IMR-90 (cell line): Measurements from ENCODE around the gene NUP153. TPM values are rescaled to one million over a fixed set of nuclear protein-coding genes. Genes with fewer than 3 reads are reported as not detected.

Source experiments
- ATAC-seq: fragments of 200-7000 bp; cut with Tn5 transposase; 2 replicates; pipeline ENCODE4 v1.9.1; 2020; ENCODE audit warnings: low read depth, mild to moderate bottlenecking, moderate library complexity
- BruUV-seq: library from RNA; stranded (reverse); fragments of 400-500 nt; replicated peaks from 2 replicates; lab custom pipeline; 2021; lab: Mats Ljungman, UMichigan
- CTCF ChIA-PET: fragments of 300-600 bp; formaldehyde crosslinking; extraction: SDS; loops from one replicate; lab custom pipeline; 2021; ENCODE audit warnings: antibody characterized with exemption; lab: Yijun Ruan, JAX
- POLR2A ChIA-PET: fragments of 300-600 bp; sonication (Branson Sonifier 250); formaldehyde crosslinking; loops from one replicate; lab custom pipeline; 2022; ENCODE audit warnings: antibody characterized with exemption; ENCODE audit not compliant: unreplicated experiment; lab: Charles Lee
- DNase-seq: peaks from one replicate; pipeline ENCODE4 v3.0.0; 2013
- H2AFZ ChIP-seq: replicated peaks from 2 replicates; pipeline ENCODE3; 2013; ENCODE audit warnings: low read length, mild to moderate bottlenecking; ENCODE audit not compliant: poor library complexity
- H2AK5ac ChIP-seq: 2 replicates; pipeline ENCODE4 v1.6.1; 2013; ENCODE audit warnings: low read depth, low read length, inconsistent platforms
- H2AK9ac ChIP-seq: replicated peaks from 2 replicates; pipeline ENCODE3; 2013; ENCODE audit warnings: mild to moderate bottlenecking, low read depth, low read length, moderate library complexity; ENCODE audit not compliant: poor library complexity
- H2BK120ac ChIP-seq: 2 replicates; pipeline ENCODE4 v1.6.1; 2013; ENCODE audit warnings: low read depth, low read length, inconsistent platforms
- H2BK15ac ChIP-seq: 3 replicates; pipeline ENCODE4 v1.6.1; 2013; ENCODE audit warnings: low read depth, low read length, inconsistent platforms
- H2BK20ac ChIP-seq: 2 replicates; pipeline ENCODE4 v1.6.1; 2013; ENCODE audit warnings: low read depth, mild to moderate bottlenecking, inconsistent platforms, low read length, moderate library complexity
- H2BK5ac ChIP-seq: 2 replicates; pipeline ENCODE4 v1.6.1; 2013; ENCODE audit warnings: mild to moderate bottlenecking, low read depth, low read length, inconsistent platforms; ENCODE audit not compliant: poor library complexity, severe bottlenecking
- H3K14ac ChIP-seq: replicated peaks from 2 replicates; pipeline ENCODE4 v1.6.1; 2013; ENCODE audit warnings: low read depth, low read length, inconsistent platforms
- H3K18ac ChIP-seq: 2 replicates; pipeline ENCODE4 v1.6.1; 2013; ENCODE audit warnings: low read depth, low read length, control low read depth
- H3K23ac ChIP-seq: 2 replicates; pipeline ENCODE4 v1.6.1; 2013; ENCODE audit warnings: low read depth, low read length, inconsistent platforms
- H3K27ac ChIP-seq: 2 replicates; pipeline ENCODE4 v1.5.1; 2013; ENCODE audit warnings: mild to moderate bottlenecking, control low read depth, low read length; ENCODE audit not compliant: insufficient read depth
- H3K27me3 ChIP-seq: 2 replicates; pipeline ENCODE4 v1.6.1; 2013; ENCODE audit warnings: low read length; ENCODE audit not compliant: control insufficient read depth, insufficient read depth
- H3K36me3 ChIP-seq: 2 replicates; pipeline ENCODE4 v1.6.1; 2013; ENCODE audit warnings: low read length, mixed read lengths; ENCODE audit not compliant: control insufficient read depth, insufficient read depth
- H3K4ac ChIP-seq: 2 replicates; pipeline ENCODE4 v1.6.1; 2013; ENCODE audit warnings: low read depth, low read length, inconsistent platforms
- H3K4me1 ChIP-seq: 2 replicates; pipeline ENCODE4 v1.6.1; 2013; ENCODE audit warnings: low read length, mixed read lengths; ENCODE audit not compliant: control insufficient read depth, insufficient read depth
- H3K4me2 ChIP-seq: 2 replicates; pipeline ENCODE4 v1.6.1; 2013; ENCODE audit warnings: low read depth, mild to moderate bottlenecking, control low read depth, low read length, moderate library complexity
- H3K4me3 ChIP-seq: 2 replicates; pipeline ENCODE4 v1.5.1; 2013; ENCODE audit warnings: low read depth, mild to moderate bottlenecking, control low read depth, low read length, moderate library complexity; ENCODE audit not compliant: insufficient read depth
- H3K56ac ChIP-seq: 2 replicates; pipeline ENCODE4 v1.6.1; 2013; ENCODE audit warnings: low read length, inconsistent platforms; ENCODE audit not compliant: insufficient read depth; ENCODE audit errors: extremely low read depth
- H3K79me1 ChIP-seq, 2 experiments: 2 replicates each; pipeline ENCODE4 v1.6.1; 2013; ENCODE audit warnings: low read length in 2 of 2, inconsistent platforms in 1 of 2, low read depth in 1 of 2
- H3K9ac ChIP-seq: 2 replicates; pipeline ENCODE4 v1.6.1; 2013; ENCODE audit warnings: low read depth, low read length, control low read depth
- H3K9me1 ChIP-seq: 2 replicates; pipeline ENCODE4 v1.6.1; 2013; ENCODE audit warnings: low read length, inconsistent platforms; ENCODE audit not compliant: insufficient read depth
- H3K9me3 ChIP-seq: 2 replicates; pipeline ENCODE4 v1.6.1; 2013; ENCODE audit warnings: low read length; ENCODE audit not compliant: control insufficient read depth, insufficient read depth
- H4K20me1 ChIP-seq: 2 replicates; pipeline ENCODE4 v1.6.1; 2013; ENCODE audit warnings: low read length, inconsistent platforms; ENCODE audit not compliant: insufficient read depth
- H4K5ac ChIP-seq: 2 replicates; pipeline ENCODE4 v1.6.1; 2013; ENCODE audit warnings: mild to moderate bottlenecking, low read depth, low read length, control low read depth
- H4K8ac ChIP-seq, 2 experiments: 2 replicates each; pipeline ENCODE4 v1.6.1; 2013; ENCODE audit warnings: low read depth in 2 of 2, low read length in 2 of 2, control low read depth in 1 of 2, inconsistent platforms in 1 of 2
- H4K91ac ChIP-seq: 2 replicates; pipeline ENCODE4 v1.6.1; 2013; ENCODE audit warnings: low read depth, low read length, inconsistent platforms; ENCODE audit not compliant: insufficient read depth
- BHLHE40 ChIP-seq: fragments of 150-350 bp; IDR thresholded peaks from 2 replicates; pipeline ENCODE4 v1.6.1; 2016; ENCODE audit warnings: mild to moderate bottlenecking, low read depth, low read length
- CEBPB ChIP-seq: IDR thresholded peaks from 2 replicates; pipeline ENCODE4 v1.6.1; 2012; ENCODE audit warnings: low read depth, low read length, improper control_type of control experiment
- CHD1 ChIP-seq: IDR thresholded peaks from 2 replicates; pipeline ENCODE4 v1.6.1; 2012; ENCODE audit warnings: low read depth, low read length, improper control_type of control experiment
- ELK1 ChIP-seq: fragments of 150-350 bp; IDR thresholded peaks from 2 replicates; pipeline ENCODE4 v1.6.1; 2016; ENCODE audit warnings: low read depth, mild to moderate bottlenecking, low read length, moderate library complexity, borderline replicate concordance
- FOS ChIP-seq: fragments of 150-350 bp; IDR thresholded peaks from 2 replicates; pipeline ENCODE4 v1.6.1; 2016; ENCODE audit warnings: low read depth, low read length
- MAFK ChIP-seq: IDR thresholded peaks from 2 replicates; pipeline ENCODE4 v1.6.1; 2012; ENCODE audit warnings: low read depth, low read length, improper control_type of control experiment
- MAZ ChIP-seq: IDR thresholded peaks from 2 replicates; pipeline ENCODE4 v1.6.1; 2012; ENCODE audit warnings: low read depth, mild to moderate bottlenecking, low read length, improper control_type of control experiment, moderate library complexity, borderline replicate concordance
- MXI1 ChIP-seq: IDR thresholded peaks from 2 replicates; pipeline ENCODE4 v1.6.1; 2012; ENCODE audit warnings: low read depth, mild to moderate bottlenecking, low read length, moderate library complexity, borderline replicate concordance
- NFE2L2 ChIP-seq: fragments of 150-350 bp; IDR thresholded peaks from 2 replicates; pipeline ENCODE4 v1.6.1; 2016; ENCODE audit warnings: low read depth, mild to moderate bottlenecking, low read length
- POLR2A ChIP-seq: IDR thresholded peaks from 2 replicates; pipeline ENCODE4 v1.6.1; 2012; ENCODE audit warnings: mild to moderate bottlenecking, low read depth, low read length
- RAD21 ChIP-seq: IDR thresholded peaks from 2 replicates; pipeline ENCODE4 v1.6.1; 2012; ENCODE audit warnings: low read length, improper control_type of control experiment
- RCOR1 ChIP-seq: IDR thresholded peaks from 2 replicates; pipeline ENCODE4 v1.6.1; 2012; ENCODE audit warnings: mild to moderate bottlenecking, low read length, improper control_type of control experiment; ENCODE audit not compliant: insufficient replicate concordance
- RFX5 ChIP-seq: IDR thresholded peaks from 2 replicates; pipeline ENCODE4 v1.8.0; 2012; ENCODE audit warnings: low read depth, mild to moderate bottlenecking, low read length, moderate library complexity
- SMC3 ChIP-seq: fragments of 150-350 bp; IDR thresholded peaks from 2 replicates; pipeline ENCODE4 v1.6.1; 2016; ENCODE audit warnings: low read depth, mild to moderate bottlenecking, antibody characterized with exemption, low read length, moderate library complexity
- USF2 ChIP-seq: fragments of 150-350 bp; IDR thresholded peaks from 2 replicates; pipeline ENCODE4 v1.6.1; 2017; ENCODE audit warnings: mild to moderate bottlenecking, antibody characterized with exemption, low read length, low read depth
- WGBS, 2 experiments: methylation state at CpG; one replicate each; pipeline versions ENCODE4 v1.1.5 to v1.1.7; 2013; ENCODE audit warnings: missing lambda C conversion rate in 2 of 2; ENCODE audit not compliant: insufficient read length in 1 of 2; ENCODE audit errors: extremely low coverage in 2 of 2; 5-methylcytosine and 5-hydroxymethylcytosine counted together
- dilution Hi-C: fragments of 300-500 bp; cut with HindIII; formaldehyde crosslinking; loops from one replicate; pipeline ENCODE4 v1.14.3; 2018; ENCODE audit warnings: low sequenced_read_pairs; ENCODE audit not compliant: unreplicated experiment
- in situ Hi-C: fragments of 300-500 bp; cut with MboI; formaldehyde crosslinking; loops from 3 replicates; pipeline ENCODE4 v1.14.3; 2019; ENCODE audit warnings: low sequenced_read_pairs, inconsistent platforms, mixed read lengths
- intact Hi-C: fragments of 100-400 bp; cut with micrococcal nuclease; formaldehyde crosslinking; loops from 2 replicates; pipeline ENCODE4 v1.10.0; 2022
- polyA plus RNA-seq, 3 experiments: library from polyadenylated mRNA; depleted of rRNA; stranded (reverse); fragments of >200 nt; gene quantifications; 2 replicates each; pipeline ENCODE4 v1.2.3, GENCODE V29; 2012; ENCODE audit warnings: low replicate concordance in 1 of 3
- total RNA-seq: library from RNA; depleted of rRNA; stranded (reverse); fragments of >200 nt; gene quantifications from 2 replicates; pipeline ENCODE4 v1.2.3, GENCODE V29; 2012
- TF ChIP-seq, protein P1 (sequence below): conservative IDR thresholded peaks from 2 replicates; pipeline ENCODE4 v1.5.1; 2012; ENCODE audit warnings: mild to moderate bottlenecking, low read depth, low read length, improper control_type of control experiment

The NUP153 gene
- total and polyA plus RNA-seq, 2 of the 4 experiments (the other 2 are of a cell fraction), result 17.2 to 39.4 TPM

GRCh38 chr6:17672064-17672718 is 34.5 kb downstream of the NUP153 start:
- H4K8ac ChIP-seq, result no peak overlapping the region
- dilution Hi-C loops (loop anchor here (10.0 kb wide), 1 partner anchor 123 kb away; no protein-coding TSS in a partner anchor), intact Hi-C loops (loop anchor here (10.0 kb wide), 1 partner anchor 103 kb away; no protein-coding TSS in a partner anchor), in situ Hi-C loops (no loop called here)
- H3K27ac ChIP-seq, result no peak overlapping the region
- H2AFZ ChIP-seq, result no peak overlapping the region
- no peaks in the 10 kb centered on the region for H3K27me3 ChIP-seq
- no peak for TF ChIP-seq POLR2A
- no peak for TF ChIP-seq RCOR1
- TF ChIP-seq FOS, result no peak
- no peak for TF ChIP-seq MAFK
- no peak for TF ChIP-seq MAZ
- no peak for TF ChIP-seq BHLHE40
- TF ChIP-seq CHD1, result no peak
- TF ChIP-seq, protein P1, sequence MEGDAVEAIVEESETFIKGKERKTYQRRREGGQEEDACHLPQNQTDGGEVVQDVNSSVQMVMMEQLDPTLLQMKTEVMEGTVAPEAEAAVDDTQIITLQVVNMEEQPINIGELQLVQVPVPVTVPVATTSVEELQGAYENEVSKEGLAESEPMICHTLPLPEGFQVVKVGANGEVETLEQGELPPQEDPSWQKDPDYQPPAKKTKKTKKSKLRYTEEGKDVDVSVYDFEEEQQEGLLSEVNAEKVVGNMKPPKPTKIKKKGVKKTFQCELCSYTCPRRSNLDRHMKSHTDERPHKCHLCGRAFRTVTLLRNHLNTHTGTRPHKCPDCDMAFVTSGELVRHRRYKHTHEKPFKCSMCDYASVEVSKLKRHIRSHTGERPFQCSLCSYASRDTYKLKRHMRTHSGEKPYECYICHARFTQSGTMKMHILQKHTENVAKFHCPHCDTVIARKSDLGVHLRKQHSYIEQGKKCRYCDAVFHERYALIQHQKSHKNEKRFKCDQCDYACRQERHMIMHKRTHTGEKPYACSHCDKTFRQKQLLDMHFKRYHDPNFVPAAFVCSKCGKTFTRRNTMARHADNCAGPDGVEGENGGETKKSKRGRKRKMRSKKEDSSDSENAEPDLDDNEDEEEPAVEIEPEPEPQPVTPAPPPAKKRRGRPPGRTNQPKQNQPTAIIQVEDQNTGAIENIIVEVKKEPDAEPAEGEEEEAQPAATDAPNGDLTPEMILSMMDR, result no peak
- no peak for TF ChIP-seq CEBPB
- no peak for TF ChIP-seq RAD21
- no peak for TF ChIP-seq MXI1
- no peak for TF ChIP-seq USF2
- TF ChIP-seq NFE2L2, result no peak
- no peak for TF ChIP-seq ELK1
- no peak for TF ChIP-seq SMC3
- TF ChIP-seq RFX5, result no peak
- H3K14ac ChIP-seq, result no peak overlapping the region
- H4K91ac ChIP-seq, result no peak overlapping the region
- no peak overlapping the region for H3K9ac ChIP-seq
- no peak overlapping the region for H3K23ac ChIP-seq
- 0 out of 2 replicates have a peak, but pooled peaks cover 5% of the 10 kb centered on the region for H3K9me1 ChIP-seq
- H4K20me1 ChIP-seq, result peaks cover 8% of the 10 kb centered on the region; the same call in 1 of the 2 replicates
- ChIA-PET CTCF (no interaction called here), POLR2A (no interaction called here)
- 96% methylated on average over 4 of the region's 7 CpGs; no CpG with 5 or more reads in 1 of the 2 experiments for WGBS, 2 experiments
- H2AK5ac ChIP-seq, result no peak overlapping the region
- H3K79me1 ChIP-seq, result peaks cover 21 to 44% of the 10 kb centered on the region in 2 experiments
- H3K4me1 ChIP-seq, result no peaks in the 10 kb centered on the region
- DNase-seq, result no peak
- H3K9me3 ChIP-seq, result no peaks in the 10 kb centered on the region
- H3K4me3 ChIP-seq, result no peak overlapping the region
- H2BK15ac ChIP-seq, result no peak overlapping the region
- no peak overlapping the region for H2BK20ac ChIP-seq
- no peak overlapping the region for H4K5ac ChIP-seq
- H3K36me3 ChIP-seq, result peaks cover 44% of the 10 kb centered on the region
- H2BK120ac ChIP-seq, result no peak overlapping the region
- H3K56ac ChIP-seq, result no peak overlapping the region
- BruUV-seq, result no TSS peak
- no peak overlapping the region for H2AK9ac ChIP-seq
- H3K4me2 ChIP-seq, result no peak overlapping the region
- no peak for ATAC-seq
- H2BK5ac ChIP-seq, result no peak overlapping the region
- no peak overlapping the region for H3K4ac ChIP-seq
- no peak overlapping the region for H3K18ac ChIP-seq
